Gastroesophageal sphincter (tissue), 3 donors: ENCODE results near the gene CCNG2.

Experiments
- CTCF ChIP-seq, 4 experiments: fragments of 200-600 bp in 2 of 4; fragments of 450-650 bp in 2 of 4; sonication (generic) in 1 of 4; IDR thresholded peaks; one replicate each; pipeline ENCODE4 v1.5.1; 2017 to 2019; ENCODE audit warnings: antibody characterized with exemption in 4 of 4, mild to moderate bottlenecking in 2 of 4, moderate library complexity in 2 of 4
- POLR2A ChIP-seq, 2 donors: fragments of 450-650 bp; IDR thresholded peaks; one replicate each; pipeline ENCODE4 v1.6.1; 2017; ENCODE audit warnings: antibody characterized with exemption in 2 of 2, mild to moderate bottlenecking in 2 of 2, moderate library complexity in 1 of 2
- POLR2AphosphoS5 ChIP-seq: sonication (generic); formaldehyde crosslinking; IDR thresholded peaks from one replicate; pipeline ENCODE4 v1.6.1; 2017; ENCODE audit warnings: antibody characterized with exemption

- TF ChIP-seq CTCF (IDR thresholded peaks at IDR 0.05) (no peak), POLR2AphosphoS5 (no peak), POLR2A (IDR thresholded peaks at IDR 0.05) (no peak)
Observed at GRCh38 chr4:77201343-77201742, 44.3 kb downstream of the CCNG2 start.
